ENCODE results near the gene PLCL1. TPM values are rescaled to one million over a fixed set of nuclear protein-coding genes. Genes with fewer than 3 reads are reported as not detected.

PLCL1 gene
- total RNA-seq, 1 experiment from 2014 or later: 0.07 TPM

DNA sequence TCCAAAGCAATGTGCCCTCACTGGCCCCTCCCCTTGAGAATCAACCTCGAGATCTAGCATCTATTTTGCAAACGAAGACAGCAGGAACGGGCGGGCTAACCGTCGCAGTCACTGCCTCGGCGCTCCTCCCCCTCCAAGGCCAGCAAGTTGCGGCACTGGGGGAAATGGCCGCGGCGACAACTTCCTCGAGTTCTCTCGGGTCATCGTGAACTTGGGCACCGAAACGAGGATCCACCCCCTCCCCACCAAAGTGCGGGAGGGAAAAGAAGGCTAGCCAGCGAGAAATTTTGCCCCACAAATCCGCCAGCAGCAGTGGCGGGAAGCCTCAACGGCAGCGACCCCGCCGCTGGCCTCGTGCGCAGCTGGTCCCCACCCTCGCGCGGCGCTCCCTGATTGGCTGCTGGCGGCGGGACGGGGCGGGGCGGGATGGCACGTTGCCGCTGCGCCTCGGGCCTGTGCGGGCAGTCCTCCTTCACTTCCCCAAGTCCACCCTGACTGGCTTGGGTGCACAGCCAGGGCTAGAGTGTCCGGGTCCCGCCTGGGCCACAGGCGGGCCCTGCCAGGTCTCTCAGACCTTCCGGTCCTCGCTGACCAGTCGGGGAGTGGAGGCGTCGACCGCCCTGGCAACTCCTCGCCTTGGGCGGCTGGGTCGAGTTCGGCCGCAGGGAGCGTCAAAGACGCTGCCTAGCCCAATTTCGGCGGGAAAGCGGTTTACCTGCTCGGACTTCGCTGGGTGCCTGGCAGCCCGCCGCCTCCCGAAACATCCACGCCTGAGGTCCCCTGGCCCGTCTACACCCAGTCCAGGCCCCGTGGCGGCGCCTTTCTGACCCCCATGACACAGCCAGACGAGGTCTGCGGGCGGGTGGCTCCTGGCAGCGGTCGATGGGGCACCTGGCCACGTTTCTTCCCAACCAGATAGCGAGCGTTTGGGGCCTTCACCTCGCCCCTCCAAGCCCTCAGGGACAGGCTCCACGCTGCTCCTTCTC is 19.1 kb upstream of the PLCL1 start, which contains the start of gene BOLL (continued):
- peak; percentile 39; the same call in 1 of the 2 replicates for TF ChIP-seq JUN (CRISPR knock-in tag; IDR thresholded peaks at IDR 0.05)
- no peak for TF ChIP-seq CREB1 (CRISPR knock-in tag; IDR thresholded peaks at IDR 0.05)
- 0 out of 2 replicates have a peak, but pooled peaks have one; percentile 52 for TF ChIP-seq ZNF219 (CRISPR knock-in tag; IDR thresholded peaks at IDR 0.05; ENCODE audit: borderline replicate concordance)
- TF ChIP-seq SMAD4 (CRISPR knock-in tag; IDR thresholded peaks at IDR 0.05): 0 out of 2 replicates have a peak, but pooled peaks have one; percentile 10
- TF ChIP-seq, protein P1, sequence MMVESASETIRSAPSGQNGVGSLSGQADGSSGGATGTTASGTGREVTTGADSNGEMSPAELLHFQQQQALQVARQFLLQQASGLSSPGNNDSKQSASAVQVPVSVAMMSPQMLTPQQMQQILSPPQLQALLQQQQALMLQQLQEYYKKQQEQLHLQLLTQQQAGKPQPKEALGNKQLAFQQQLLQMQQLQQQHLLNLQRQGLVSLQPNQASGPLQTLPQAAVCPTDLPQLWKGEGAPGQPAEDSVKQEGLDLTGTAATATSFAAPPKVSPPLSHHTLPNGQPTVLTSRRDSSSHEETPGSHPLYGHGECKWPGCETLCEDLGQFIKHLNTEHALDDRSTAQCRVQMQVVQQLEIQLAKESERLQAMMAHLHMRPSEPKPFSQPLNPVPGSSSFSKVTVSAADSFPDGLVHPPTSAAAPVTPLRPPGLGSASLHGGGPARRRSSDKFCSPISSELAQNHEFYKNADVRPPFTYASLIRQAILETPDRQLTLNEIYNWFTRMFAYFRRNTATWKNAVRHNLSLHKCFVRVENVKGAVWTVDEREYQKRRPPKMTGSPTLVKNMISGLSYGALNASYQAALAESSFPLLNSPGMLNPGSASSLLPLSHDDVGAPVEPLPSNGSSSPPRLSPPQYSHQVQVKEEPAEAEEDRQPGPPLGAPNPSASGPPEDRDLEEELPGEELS (CRISPR knock-in tag; IDR thresholded peaks at IDR 0.05): peak; percentile 49; the same call in 1 of the 2 replicates
- TF ChIP-seq, protein P2, sequence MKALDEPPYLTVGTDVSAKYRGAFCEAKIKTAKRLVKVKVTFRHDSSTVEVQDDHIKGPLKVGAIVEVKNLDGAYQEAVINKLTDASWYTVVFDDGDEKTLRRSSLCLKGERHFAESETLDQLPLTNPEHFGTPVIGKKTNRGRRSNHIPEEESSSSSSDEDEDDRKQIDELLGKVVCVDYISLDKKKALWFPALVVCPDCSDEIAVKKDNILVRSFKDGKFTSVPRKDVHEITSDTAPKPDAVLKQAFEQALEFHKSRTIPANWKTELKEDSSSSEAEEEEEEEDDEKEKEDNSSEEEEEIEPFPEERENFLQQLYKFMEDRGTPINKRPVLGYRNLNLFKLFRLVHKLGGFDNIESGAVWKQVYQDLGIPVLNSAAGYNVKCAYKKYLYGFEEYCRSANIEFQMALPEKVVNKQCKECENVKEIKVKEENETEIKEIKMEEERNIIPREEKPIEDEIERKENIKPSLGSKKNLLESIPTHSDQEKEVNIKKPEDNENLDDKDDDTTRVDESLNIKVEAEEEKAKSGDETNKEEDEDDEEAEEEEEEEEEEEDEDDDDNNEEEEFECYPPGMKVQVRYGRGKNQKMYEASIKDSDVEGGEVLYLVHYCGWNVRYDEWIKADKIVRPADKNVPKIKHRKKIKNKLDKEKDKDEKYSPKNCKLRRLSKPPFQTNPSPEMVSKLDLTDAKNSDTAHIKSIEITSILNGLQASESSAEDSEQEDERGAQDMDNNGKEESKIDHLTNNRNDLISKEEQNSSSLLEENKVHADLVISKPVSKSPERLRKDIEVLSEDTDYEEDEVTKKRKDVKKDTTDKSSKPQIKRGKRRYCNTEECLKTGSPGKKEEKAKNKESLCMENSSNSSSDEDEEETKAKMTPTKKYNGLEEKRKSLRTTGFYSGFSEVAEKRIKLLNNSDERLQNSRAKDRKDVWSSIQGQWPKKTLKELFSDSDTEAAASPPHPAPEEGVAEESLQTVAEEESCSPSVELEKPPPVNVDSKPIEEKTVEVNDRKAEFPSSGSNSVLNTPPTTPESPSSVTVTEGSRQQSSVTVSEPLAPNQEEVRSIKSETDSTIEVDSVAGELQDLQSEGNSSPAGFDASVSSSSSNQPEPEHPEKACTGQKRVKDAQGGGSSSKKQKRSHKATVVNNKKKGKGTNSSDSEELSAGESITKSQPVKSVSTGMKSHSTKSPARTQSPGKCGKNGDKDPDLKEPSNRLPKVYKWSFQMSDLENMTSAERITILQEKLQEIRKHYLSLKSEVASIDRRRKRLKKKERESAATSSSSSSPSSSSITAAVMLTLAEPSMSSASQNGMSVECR (CRISPR knock-in tag; IDR thresholded peaks at IDR 0.05; ENCODE audit: borderline replicate concordance): no peak
- TF ChIP-seq, protein P3, sequence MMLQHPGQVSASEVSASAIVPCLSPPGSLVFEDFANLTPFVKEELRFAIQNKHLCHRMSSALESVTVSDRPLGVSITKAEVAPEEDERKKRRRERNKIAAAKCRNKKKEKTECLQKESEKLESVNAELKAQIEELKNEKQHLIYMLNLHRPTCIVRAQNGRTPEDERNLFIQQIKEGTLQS (CRISPR knock-in tag; conservative IDR thresholded peaks at IDR 0.05): 0 out of 2 replicates have a peak, but pooled peaks have one; percentile 30
- no peak for TF ChIP-seq ZNF396 (CRISPR knock-in tag; IDR thresholded peaks at IDR 0.05; ENCODE audit: borderline replicate concordance)
- TF ChIP-seq JAZF1 (CRISPR knock-in tag; IDR thresholded peaks at IDR 0.05): no peak
- no peak for TF ChIP-seq EMX1 (CRISPR knock-in tag; IDR thresholded peaks at IDR 0.05)
- no peak for TF ChIP-seq KAT7 (CRISPR knock-in tag; IDR thresholded peaks at IDR 0.05; ENCODE audit: borderline replicate concordance)
- TF ChIP-seq SMAD3 (CRISPR knock-in tag; IDR thresholded peaks at IDR 0.05; ENCODE audit: borderline replicate concordance): 0 out of 2 replicates have a peak, but pooled peaks have one; percentile 4

DNA sequence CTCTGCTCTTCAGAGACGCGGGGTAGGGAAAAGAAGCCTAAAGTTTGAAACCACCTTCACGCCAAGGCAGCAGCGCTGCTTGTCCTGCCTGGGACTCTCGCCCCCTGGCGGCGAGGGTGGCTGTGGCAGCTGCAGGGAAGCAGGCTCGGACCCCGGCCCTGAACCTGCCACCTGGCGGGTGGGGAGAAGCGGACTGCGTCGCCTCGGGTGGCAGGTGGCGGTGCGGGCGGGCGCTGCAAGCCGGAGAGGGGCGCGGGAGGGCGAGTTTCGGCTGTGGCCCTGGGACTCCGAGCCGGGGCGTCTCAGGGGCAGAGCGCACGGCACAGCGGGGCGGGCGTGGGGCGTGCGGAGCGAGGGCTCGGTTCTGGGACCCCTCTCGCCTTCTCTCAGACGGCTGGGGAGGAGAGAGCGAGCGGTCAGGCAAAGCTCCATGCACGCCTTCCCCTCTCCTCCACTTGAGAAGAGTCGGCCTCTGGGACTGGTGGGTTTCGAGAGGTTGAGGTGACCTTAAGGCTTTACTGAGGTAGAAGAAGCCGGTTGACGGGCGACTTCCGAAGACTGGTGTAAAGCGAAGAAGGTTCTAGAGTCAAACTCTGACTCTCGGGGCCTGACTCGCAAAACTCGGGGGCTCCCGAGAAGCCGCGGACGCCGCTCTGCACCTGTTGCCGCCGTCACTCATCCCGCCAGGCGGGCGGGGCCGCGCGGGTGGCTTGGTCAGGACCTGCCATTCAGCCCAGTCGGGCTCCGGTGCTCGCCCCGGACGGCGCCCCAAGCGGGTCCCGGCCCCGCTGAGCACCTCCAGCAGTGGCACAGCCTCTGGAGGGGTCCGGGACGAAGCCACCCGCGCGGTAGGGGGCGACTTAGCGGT is 18.1 kb upstream of the PLCL1 start:
- POLR2A ChIA-PET: no interaction called here
- no peak overlapping the region for H3K27ac Mint-ChIP-seq
- H3K27me3 Mint-ChIP-seq (ENCODE audit: low read depth): peaks cover 74% of the 10 kb centered on the region
- peak overlapping the region; percentile 58 for H3K4me3 Mint-ChIP-seq
- H3K9me3 Mint-ChIP-seq: no peaks in the 10 kb centered on the region
- H3K4me1 Mint-ChIP-seq: no peaks in the 10 kb centered on the region
- DNase-seq (ENCODE audit: low spot score) (peak; percentile 94), ATAC-seq (peak; percentile 86)
- no peaks in the 10 kb centered on the region; the same call in 1 of the 2 replicates for H3K36me3 Mint-ChIP-seq
- CTCF ChIA-PET: interaction anchor here (0.7 to 1.3 kb wide), 6 partner anchors 19 to 618 kb away, joined by 3 to 5 read pairs (median 4); partner anchors contain the start of gene PLCL1
- 0 out of 2 replicates have a peak, but pooled peaks have one; percentile 30 for TF ChIP-seq SMAD4 (CRISPR knock-in tag; IDR thresholded peaks at IDR 0.05)
- TF ChIP-seq ZNF232 (CRISPR knock-in tag; IDR thresholded peaks at IDR 0.05): no peak
- TF ChIP-seq EMX1 (CRISPR knock-in tag; IDR thresholded peaks at IDR 0.05): peak; percentile 35; the same call in 1 of the 2 replicates
- TF ChIP-seq, protein P4, sequence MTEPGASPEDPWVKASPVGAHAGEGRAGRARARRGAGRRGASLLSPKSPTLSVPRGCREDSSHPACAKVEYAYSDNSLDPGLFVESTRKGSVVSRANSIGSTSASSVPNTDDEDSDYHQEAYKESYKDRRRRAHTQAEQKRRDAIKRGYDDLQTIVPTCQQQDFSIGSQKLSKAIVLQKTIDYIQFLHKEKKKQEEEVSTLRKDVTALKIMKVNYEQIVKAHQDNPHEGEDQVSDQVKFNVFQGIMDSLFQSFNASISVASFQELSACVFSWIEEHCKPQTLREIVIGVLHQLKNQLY (CRISPR knock-in tag; IDR thresholded peaks at IDR 0.05): no peak
- TF ChIP-seq, protein P5, sequence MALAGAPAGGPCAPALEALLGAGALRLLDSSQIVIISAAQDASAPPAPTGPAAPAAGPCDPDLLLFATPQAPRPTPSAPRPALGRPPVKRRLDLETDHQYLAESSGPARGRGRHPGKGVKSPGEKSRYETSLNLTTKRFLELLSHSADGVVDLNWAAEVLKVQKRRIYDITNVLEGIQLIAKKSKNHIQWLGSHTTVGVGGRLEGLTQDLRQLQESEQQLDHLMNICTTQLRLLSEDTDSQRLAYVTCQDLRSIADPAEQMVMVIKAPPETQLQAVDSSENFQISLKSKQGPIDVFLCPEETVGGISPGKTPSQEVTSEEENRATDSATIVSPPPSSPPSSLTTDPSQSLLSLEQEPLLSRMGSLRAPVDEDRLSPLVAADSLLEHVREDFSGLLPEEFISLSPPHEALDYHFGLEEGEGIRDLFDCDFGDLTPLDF (CRISPR knock-in tag; IDR thresholded peaks at IDR 0.05): no peak
- TF ChIP-seq FOXP1 (CRISPR knock-in tag; IDR thresholded peaks at IDR 0.05; ENCODE audit: borderline replicate concordance): peak; percentile 45; the same call in 1 of the 2 replicates
- no peak for TF ChIP-seq MXD4 (CRISPR knock-in tag; IDR thresholded peaks at IDR 0.05; ENCODE audit: borderline replicate concordance)
- TF ChIP-seq, protein P6, sequence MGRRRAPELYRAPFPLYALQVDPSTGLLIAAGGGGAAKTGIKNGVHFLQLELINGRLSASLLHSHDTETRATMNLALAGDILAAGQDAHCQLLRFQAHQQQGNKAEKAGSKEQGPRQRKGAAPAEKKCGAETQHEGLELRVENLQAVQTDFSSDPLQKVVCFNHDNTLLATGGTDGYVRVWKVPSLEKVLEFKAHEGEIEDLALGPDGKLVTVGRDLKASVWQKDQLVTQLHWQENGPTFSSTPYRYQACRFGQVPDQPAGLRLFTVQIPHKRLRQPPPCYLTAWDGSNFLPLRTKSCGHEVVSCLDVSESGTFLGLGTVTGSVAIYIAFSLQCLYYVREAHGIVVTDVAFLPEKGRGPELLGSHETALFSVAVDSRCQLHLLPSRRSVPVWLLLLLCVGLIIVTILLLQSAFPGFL (CRISPR knock-in tag; IDR thresholded peaks at IDR 0.05; ENCODE audit: borderline replicate concordance): no peak

Measured in WTC11 (cell line).